HG03108 (cell line): ENCODE results near the gene TMC7.

Experiments
- ATAC-seq: cut with Tn5 transposase; IDR thresholded peaks from one replicate; pipeline ENCODE4 v1.9.1; 2021; ENCODE audit warnings: moderate library complexity; ENCODE audit not compliant: unreplicated experiment

TMC7 gene

DNA sequence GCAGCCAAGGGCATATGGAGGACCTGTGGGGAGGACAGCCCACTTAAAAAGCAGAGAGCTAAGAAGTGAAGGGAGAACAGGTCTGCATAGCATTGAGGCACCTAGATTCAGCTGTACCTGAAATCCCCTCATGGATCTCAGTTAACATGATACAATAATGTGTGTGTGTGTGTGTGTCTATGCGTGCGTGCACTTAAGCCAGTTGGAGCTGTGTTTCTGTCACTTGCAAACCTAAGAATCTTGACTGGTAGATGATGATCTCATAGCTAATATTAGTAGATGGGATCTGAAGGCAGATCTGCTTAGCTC, 128.3 kb downstream of the TMC7 start:
- no peak for ATAC-seq
